A172 (cell line): ENCODE measurements around the gene TFDP2. TPM values are rescaled to one million over a fixed set of nuclear protein-coding genes. Genes with fewer than 3 reads are reported as not detected.
"Not testable (repeated sequence)": the region's sequence is repeated elsewhere in the genome, so short reads cannot be mapped to it uniquely, and the experiment has no call there.

Experiments used
- DNase-seq: peaks from one replicate; pipeline ENCODE4 v3.0.0-alpha.2; 2015; ENCODE audit warnings: low spot score
- total RNA-seq: library from RNA; depleted of rRNA; stranded (reverse); fragments of >200 nt; shearing (Covaris generic); gene quantifications from 2 replicates; pipeline ENCODE4 v1.2.3, GENCODE V29; 2014; rRNA removed

Gene TFDP2, protein sequence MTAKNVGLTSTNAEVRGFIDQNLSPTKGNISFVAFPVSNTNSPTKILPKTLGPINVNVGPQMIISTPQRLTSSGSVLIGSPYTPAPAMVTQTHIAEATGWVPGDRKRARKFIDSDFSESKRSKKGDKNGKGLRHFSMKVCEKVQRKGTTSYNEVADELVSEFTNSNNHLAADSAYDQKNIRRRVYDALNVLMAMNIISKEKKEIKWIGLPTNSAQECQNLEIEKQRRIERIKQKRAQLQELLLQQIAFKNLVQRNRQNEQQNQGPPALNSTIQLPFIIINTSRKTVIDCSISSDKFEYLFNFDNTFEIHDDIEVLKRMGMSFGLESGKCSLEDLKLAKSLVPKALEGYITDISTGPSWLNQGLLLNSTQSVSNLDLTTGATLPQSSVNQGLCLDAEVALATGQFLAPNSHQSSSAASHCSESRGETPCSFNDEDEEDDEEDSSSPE
- total RNA-seq = 69.1 and 76.4 TPM in 2 replicates

DNA sequence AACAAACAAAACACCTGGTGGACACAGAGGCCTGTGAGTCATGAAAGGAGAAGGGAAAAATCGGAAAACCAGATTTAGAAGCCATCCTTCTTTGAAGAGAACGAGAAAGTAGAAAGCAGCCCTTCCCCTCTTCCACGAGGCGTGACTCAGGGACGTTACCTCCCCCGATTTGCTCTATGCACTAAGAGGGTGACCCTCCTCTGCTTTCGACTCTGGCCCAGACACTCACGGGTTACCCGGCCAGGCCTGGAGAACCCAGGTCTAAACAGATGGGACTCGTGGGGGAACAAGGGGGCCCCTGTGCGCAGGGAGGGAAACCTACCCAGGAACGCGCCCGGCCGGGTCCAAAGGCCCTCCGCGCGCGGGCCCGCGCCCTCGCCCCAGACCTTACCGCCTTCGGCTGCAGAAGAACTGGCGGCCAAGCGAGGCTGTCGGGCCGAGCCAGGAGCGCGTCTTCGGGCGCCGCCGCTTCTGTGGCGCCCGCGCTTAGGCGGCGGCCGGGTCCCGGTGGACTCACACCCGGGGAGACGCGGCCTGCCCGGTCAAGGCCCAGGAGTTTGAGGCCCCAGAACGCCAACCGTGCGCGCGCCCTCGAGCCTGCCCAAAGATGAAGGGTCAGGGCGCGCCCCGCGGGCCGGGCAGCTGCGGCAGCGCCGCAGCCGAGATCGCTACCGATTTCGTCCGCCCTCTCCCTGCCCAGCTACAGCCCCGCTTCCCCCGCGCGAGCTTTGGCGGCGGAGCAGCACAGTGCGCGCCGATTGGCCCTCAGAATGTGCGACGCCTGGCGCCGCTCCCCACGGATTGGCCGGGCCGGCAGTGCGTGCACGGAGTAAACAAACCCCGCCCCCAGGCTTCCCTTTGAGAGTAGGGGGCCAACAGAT, at the start of gene TFDP2:
TSS of gene TFDP2 (minus strand) at position 753 of the 881 bp plus-strand sequence. CDS start 47,795 bp downstream, outside the sequence.
- DNase-seq = peak; percentile 69

DNA sequence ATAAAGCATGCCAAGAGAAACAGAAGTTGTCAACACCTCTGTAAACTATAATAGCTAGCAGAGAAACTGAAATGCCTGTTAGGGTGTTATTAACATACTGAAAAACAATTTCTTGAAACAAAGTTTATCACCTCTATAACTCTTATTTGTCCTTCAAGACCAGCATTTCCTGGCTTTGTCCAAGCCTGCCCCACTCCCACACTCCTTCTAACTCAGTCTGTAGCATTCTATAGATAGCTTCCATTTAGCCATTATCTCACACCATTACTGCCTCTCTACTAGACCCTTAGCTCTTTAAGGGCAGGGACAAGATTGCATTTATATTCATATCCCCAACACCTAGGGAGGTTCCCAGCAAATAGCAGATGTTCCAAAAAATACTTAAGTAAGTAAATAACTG, 39.5 kb upstream of the TFDP2 start:
- no peak for DNase-seq

DNA sequence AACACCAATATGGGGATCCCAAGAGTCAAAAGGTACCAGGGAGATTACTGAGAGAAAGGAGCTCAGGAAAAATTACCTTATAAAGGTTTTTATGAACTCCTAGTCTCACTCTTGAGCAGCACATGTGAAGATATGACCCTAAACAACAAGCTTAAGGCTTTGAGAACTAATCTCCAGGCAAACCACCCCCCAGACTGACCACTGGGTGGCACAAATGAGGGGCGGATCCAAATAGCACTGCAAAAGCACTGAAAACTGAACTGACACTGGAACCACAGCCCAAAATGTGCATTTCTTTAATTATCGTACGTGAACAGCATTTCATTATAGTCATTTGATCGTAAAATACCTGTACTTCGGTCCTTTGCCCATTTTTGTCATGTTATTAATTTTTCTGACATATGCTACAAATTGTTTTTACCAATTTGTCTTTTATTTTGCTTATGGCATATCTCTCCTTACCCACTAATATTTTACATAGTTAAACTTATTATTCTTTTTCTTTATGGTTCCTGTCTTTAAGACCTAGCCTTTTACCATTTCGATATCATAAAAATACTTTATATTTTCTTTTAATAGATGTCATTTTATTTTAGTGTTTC, 31.5 kb upstream of the TFDP2 start:
- peak; percentile 18 for DNase-seq

DNA sequence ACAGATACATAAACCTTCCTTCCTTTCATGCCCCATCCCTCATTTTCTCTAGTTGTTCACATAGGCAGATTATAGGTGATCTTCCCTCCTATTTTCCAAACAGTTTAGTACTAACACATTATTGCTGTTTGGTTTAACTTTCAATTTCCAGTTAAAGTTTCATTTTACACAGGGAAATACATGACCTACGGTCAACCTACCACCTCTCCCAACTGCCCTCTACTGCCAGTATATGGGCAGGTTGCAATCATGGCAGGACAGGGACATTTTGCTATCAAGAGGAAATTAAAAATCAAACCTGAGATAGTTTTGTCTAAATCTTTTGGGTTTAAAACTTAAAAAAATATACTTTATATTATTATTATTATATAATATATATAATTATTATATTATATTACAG, 26.1 kb upstream of the TFDP2 start:
- no peak for DNase-seq

DNA sequence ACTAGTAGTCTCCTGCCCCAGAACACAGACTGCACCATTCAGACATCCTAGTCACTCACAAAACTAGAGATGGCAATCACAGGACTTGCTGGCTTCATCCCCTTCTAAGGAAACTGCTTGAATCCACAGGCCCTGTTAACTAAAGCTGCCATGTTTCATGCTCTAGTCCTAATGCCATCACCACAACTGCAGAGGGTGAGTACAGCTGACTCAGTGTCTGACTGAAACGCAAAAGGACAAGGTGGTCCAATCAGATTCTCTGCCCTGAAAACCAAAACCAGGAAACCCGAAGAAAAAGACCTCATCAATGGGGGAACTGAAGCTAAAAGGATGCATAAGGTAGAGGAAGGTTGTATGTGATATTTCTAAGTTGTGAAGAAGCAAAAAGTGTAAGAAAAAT, 25.2 kb upstream of the TFDP2 start:
- DNase-seq = no peak

DNA sequence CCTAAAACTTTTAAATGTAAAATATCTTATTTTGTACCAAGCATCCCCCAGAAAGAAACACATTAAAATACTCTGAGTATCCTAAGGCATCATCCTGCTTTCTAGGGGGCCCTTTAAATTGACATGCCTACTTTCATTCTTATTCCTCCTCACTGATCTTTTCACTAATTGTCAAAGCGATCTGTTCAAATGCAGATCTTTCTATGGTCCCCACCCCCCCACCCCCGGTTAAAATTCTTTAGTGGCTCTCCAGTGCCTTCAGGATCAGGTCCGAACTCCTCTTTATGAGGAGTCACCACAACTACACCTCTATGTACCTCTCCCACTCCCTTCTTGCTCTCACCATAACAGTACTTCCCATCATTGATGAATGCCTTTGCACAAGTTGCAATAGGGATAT, 19.2 kb upstream of the TFDP2 start:
- DNase-seq = no peak

DNA sequence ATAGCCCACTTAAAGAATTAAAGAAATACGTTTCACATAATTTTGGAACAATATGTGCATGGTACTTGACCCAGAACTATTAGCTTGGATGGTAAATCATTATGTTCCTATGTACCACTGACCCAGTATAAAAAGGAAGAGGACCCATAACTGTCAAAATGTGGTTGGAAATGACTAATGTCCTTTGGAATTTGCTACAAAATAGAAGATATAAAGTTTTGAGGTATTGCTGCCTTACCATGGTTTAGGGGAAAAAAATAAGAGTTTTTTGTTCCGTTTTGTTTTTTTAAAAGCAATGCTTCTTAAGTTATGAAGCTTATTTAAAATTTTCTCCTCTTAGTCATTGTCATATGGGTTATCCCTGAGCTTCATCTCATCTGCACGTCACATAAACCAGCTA, 15.8 kb upstream of the TFDP2 start:
- DNase-seq = peak; percentile 29

DNA sequence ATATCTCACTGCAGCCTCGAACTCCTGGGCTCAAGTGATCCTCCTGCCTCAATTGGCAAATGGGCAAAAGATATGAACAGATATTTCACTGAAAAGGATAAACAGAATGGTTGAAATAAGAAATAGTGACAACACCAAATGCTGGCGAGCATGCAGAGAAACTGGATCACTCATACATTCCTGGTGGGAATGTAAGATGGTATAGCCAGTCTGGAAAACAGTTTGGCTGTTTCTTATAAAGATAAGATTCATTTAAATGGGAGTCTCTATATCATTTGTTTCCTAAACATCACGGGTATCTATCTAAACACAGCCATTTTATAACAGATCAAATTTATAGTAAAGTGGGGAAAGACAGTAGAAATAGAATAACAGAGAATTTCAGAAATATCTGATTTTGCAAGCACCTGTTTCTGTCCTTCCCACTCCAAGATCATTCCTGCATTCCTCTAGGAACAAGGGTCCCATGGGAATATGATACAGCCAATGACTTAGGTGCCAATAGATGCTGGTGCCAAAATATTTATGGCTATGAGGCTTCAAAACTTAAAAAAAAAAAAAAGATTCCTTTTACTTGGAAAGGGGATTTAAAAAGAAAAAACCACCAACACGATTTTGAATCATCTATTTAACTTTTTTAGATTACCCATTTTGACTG, 9.9 kb upstream of the TFDP2 start:
- no peak for DNase-seq

DNA sequence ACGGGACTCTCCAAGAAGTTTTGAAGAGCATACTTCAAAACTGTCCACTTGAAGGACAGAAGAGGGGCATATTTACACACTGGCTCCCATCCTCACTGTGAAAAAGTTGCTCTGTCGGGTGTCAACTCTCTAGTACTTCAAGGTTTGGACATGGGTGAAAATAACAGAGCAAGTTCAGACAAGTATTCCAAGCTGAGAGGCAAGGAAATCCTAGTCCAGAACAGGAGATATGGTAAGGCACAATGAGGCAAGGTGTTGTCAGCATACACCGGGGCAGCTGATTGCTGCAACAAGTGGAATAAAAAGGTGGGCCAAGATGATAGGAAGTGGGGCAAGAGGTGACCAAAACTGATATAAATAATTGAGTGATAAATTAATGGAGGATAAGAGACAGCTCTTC, 4.8 kb upstream of the TFDP2 start:
- no peak for DNase-seq

DNA sequence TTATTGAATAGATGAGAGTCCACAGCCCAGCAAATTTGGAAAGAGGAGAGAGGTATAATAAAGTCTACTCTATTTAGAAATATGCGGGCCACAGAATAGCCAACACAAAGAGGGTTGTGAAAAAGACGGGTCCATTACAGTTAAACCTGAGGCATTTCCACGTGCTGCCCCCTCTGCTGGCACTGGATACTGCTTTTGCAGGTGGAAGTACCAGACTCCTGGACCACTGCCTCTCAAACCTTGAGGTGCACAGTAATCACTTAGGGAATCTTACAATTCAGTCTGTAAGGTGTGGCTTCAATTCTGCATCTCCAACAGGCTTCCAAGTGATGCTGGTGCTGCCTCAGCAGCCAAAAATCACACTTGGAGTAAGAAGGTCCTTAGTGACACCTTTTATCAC, 3.0 kb upstream of the TFDP2 start:
- no peak for DNase-seq

DNA sequence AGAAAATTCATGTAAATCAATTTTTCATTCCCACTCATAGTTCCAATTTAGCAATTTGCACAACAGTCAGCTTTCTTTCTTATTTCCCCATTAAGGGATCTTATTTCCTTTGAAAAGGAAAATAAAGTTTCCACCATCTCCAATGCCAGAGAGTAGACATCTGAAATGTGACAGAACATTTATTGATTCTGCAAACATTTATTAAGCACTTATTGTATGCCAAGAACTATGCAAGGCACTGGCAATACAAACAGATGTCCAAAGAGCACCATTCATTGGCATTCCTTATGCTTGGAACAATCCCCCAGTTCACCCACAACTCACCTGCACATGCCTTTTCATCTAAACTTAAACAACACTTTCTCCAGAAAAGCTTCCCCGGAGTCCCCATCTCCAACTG, 2.5 kb upstream of the TFDP2 start:
- DNase-seq = no peak

DNA sequence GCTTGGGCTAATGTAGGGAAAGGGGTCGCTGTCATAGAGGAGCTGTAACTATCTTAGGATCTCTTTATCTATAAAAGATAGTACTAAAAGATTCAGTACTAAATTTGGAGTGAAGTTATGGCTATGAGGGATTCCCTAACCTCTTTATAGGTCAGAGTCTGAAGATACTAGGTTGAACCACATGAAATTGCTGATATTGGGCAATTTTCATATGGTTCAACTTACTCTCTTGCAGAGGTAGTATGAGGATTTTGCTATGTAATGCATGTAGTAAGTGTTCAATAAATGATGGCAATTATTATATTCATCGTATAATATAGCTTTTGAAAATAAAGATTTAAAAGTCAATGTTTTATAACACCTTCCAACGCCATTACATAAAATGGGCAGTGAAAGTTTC, 1.9 kb upstream of the TFDP2 start:
- DNase-seq = no peak

DNA sequence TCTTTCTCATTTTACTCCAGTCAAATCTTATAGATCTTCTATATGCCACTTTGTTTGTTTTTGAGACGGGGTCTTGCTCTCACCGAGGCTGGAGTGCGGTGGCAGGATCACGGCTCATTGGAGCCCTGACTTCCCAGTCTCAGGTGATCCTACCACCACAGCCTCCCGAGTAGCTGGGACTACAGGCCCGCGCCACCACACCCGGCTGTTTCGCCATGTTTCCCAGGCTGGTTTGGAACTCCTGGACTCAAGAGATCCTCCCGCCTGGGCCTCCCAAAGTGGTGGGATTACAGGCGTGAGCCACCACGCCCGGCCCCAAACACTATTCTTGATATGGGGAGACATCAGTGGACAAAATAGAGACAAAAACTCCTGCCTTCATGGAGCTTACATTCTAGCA, 927 bp upstream of the TFDP2 start:
- no peak for DNase-seq

DNA sequence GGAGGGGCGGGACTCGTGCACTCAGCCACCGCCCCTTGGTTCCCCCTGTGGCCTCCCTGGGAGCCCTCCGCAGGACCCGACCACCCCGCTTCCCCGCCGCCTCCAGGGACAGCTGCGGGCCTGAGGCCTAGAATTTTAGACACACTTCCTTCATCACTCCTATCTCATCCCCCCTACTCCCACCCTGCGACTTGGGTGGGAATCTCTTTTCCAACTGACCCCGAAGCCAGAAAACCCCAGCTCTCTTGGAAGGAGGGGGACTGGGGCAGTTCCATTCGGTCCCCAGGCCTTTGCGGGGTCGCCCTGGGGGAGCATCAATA, 289 bp upstream of the TFDP2 start:
- DNase-seq = no peak

DNA sequence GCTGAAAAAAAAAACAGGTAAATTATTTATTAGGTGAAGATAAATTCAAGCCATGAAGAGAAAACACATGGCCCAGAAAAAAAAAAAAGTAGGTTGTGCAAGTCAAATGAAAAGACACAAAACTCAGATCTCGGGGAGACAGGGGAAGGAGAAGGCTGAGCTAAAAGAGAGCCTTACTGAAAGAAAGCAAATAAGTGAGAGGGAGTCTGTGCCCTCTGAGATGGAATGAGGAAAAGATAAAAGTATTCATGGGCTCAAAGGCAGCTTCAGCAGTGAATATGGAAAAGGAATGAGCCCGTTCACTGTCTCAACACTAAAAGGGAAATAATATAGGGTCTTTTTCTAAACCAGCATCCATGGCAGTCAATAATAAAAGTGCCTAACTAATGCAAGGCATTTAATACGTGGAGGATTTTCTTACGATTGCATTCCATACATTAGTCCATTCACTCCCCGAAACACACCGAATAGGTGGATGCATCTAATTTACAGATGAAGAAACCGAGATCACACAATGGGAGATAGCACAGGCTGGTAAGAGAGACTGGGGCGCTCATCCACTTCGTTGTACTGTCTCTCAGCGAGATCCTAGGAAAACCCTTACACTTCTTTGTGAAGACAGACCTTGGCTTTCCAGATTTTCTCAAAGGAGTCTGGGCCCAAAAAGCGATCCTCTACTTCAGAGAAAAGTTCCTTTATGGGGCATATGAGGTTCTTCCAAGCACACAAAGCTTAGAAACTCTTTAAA, 1.1 kb downstream of the TFDP2 start:
- peak; percentile 18 for DNase-seq

DNA sequence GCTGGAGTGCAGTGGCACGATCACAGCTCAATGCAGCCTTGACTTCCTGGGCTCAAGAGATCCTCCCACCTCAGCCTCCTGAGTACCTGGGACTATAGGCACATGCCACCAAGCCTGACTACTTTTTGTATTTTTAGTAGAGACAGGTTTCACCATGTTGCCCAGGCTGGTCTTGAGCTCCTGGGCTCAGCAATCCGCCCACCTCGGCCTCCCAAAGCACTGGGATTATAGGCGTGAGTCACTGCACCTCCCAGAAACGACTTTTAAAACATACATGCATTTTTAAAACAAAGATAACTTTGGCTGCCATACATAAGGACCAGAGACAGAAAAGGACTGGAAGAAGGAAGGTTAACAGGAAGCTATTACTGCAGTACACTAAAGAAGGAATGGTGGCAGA, 4.8 kb downstream of the TFDP2 start:
- not testable (repeated sequence) for DNase-seq

DNA sequence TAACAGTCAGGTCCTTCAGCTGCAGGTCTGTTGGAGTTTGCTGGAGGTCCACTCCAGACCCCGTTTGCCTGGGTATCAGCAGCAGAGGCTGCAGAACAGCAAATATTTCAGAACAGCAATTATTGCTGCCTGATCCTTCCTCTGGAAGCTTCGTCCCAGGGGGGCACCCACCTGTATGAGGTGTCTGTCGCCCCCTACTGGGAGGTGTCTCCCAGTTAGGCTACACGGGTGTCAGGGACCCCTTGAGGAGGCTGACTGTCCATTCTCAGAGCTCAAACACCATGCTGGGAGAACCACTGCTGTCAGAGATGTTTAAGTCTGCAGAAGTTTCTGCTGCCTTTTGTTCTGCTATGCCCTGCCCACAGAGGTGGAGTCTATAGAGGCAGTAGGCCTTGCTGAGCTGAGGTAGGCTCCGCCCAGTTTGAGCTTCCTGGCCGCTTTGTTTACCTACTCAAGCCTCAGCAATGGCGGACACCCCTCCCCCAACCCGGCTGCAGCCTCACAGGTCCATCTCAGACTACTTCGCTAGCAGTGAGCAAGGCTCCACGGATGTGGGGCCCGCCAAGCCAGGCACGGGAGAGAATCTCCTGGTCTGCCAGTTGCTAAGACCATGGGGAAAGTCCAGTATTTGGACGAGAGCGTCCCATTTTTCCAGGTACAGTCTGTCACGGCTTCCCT, 8.6 kb downstream of the TFDP2 start:
- not testable (repeated sequence) for DNase-seq

DNA sequence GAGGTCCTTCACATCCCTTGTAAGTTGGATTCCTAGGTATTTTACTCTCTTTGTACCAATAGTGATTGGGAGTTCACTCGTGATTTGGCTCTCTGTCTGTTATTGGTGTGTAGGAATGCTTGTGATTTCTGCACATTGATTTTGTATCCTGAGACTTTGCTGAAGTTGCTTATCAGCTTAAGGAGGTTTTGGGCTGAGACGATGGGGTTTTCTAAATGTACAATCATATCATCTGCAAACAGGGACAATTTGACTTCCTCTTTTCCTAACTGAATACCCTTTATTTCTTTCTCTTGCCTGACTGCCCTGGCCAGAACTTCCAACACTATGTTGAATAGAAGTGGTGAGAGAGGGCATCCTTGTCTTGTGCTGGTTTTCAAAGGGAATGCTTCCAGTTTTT, 12.3 kb downstream of the TFDP2 start:
- DNase-seq = not testable (repeated sequence)

DNA sequence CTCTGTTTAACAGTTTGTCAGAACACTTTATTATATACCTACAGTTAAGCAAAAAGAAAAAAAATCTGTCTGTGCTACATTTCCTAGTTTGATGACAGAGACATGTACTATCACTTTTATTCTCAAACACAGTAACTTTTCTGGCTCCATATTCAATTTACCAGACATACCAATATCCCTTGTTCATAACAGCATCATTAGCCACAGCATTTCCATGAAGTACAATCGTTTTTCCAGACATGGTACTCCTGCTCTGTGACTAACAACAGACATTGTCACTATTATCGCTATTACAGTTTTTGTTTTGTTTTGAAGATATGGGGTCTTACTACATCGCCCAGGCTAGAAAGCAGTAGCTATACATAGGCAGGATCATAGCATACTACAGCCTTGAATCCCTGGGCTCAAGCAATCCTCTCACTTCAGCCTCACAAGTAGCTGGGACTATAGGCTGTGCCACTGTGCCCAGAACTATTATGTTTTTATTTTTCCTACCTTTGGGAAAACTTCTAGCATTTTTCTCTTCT, 14.5 kb downstream of the TFDP2 start:
- no peak for DNase-seq

DNA sequence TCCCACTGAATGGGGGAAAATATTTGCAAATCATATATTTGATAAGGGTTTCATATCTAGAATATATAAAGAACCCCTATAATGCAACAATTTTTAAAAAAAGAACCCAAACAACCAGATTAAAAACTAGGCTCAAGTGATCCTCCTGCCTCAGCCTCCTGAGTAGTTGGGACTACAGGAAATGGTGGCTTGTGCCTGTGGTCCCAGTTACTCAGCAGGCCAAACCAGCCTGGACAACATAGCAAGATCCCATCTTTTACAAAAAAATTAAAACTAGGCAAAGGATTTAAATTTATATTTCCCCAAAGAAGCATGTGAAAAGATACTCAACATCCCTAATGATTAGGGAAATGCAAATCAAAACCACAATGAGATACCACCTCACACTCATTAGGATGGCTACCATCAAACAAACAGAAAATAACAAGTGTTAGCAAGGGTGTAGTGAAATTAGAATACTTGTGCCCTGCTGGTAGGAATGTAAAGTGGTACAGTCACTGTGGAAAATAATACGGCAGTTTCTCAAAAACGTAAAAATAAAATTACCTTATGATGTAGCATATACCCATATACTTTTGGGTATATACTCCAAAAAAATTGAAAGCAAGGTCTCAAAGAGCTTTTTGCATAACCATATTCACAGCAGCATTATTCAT, 19.7 kb downstream of the TFDP2 start:
- DNase-seq = no peak
